Measurements from ENCODE around the gene SEC61B. TPM values are rescaled to one million over a fixed set of nuclear protein-coding genes. Genes with fewer than 3 reads are reported as not detected.

SEC61B gene
- total RNA-seq, 1 experiment from 2014 or later: 125 TPM

DNA sequence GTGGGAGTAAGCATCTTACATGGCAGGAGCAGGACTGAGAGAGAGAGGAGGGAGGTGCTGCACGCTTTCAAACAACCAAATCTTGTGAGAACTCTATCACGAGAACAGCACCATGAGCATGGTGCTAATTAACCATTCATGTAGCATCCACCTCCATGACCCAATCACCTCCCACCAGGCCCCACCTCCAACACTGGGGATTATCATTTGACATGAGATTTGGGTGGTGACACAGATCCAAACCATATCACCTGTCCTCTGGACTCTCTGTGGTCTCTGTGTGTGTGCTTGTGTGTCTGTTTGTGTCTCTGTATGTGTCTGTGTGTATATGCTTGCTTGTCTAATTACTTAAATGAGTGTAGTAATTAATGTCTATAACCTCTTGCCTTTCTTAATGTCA is 31.1 kb downstream of the SEC61B start:
- no peaks in the 10 kb centered on the region for H4K20me1 ChIP-seq (ENCODE audit: insufficient read depth)
- ChIA-PET RAD21 (ENCODE audit: low non-redundant PET in 1 of 2, low total read pairs in 2 of 2, uncharacterized antibody in 2 of 2, unreplicated experiment in 2 of 2) (no interaction called here), CTCF (no interaction called here), POLR2A (no interaction called here)
- intact Hi-C loops (cut with micrococcal nuclease): no loop called here
- H3K27me3 ChIP-seq (ENCODE audit: insufficient read depth, low read length): no peaks in the 10 kb centered on the region
- no peaks in the 10 kb centered on the region for H3K4me1 ChIP-seq (ENCODE audit: control insufficient read depth in 1 of 2, insufficient read depth in 2 of 2, low read length in 2 of 2)
- no peak overlapping the region for H3K27ac ChIP-seq (ENCODE audit: low read depth, low read length)
- no peak overlapping the region for H3K4me2 ChIP-seq (ENCODE audit: low read length)
- no peak for TF ChIP-seq EZH2phosphoT487 (IDR thresholded peaks at IDR 0.05; ENCODE audit: borderline replicate concordance)
- no peak for TF ChIP-seq EGR1 (IDR thresholded peaks at IDR 0.05; ENCODE audit: low read depth)
- no peak for TF ChIP-seq CBX3 (IDR thresholded peaks at IDR 0.05; ENCODE audit: low read depth)
- no peak for TF ChIP-seq ZFX (IDR thresholded peaks at IDR 0.05)
- TF ChIP-seq, protein P1, sequence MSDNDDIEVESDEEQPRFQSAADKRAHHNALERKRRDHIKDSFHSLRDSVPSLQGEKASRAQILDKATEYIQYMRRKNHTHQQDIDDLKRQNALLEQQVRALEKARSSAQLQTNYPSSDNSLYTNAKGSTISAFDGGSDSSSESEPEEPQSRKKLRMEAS (IDR thresholded peaks at IDR 0.05): no peak
- no peak overlapping the region for H3K9ac ChIP-seq (ENCODE audit: low read length)
- no peak overlapping the region for H3K4me3 ChIP-seq (replicated peaks in 1 of 2; ENCODE audit: low read depth in 1 of 2, low read length in 2 of 2)
- no peaks in the 10 kb centered on the region for H3K9me3 ChIP-seq (ENCODE audit: control insufficient read depth in 1 of 2, insufficient read depth in 1 of 2, low read depth in 1 of 2, low read length in 2 of 2)
- no TSS peak for BruUV-seq (replicated peaks)
- no peaks in the 10 kb centered on the region for H3K79me2 ChIP-seq (ENCODE audit: insufficient read depth, low read length)
- no peak for DNase-seq (ENCODE audit: low read depth, low spot score)
- no peak for ATAC-seq
- no peaks in the 10 kb centered on the region for H3K9me2 ChIP-seq (ENCODE audit: insufficient read depth)
- no peaks in the 10 kb centered on the region for H3K36me3 ChIP-seq (ENCODE audit: control insufficient read depth in 1 of 2, insufficient read depth in 2 of 2, low read length in 2 of 2)
- no peak overlapping the region for H2AFZ ChIP-seq (ENCODE audit: low read depth, low read length, poor library complexity, severe bottlenecking)

DNA sequence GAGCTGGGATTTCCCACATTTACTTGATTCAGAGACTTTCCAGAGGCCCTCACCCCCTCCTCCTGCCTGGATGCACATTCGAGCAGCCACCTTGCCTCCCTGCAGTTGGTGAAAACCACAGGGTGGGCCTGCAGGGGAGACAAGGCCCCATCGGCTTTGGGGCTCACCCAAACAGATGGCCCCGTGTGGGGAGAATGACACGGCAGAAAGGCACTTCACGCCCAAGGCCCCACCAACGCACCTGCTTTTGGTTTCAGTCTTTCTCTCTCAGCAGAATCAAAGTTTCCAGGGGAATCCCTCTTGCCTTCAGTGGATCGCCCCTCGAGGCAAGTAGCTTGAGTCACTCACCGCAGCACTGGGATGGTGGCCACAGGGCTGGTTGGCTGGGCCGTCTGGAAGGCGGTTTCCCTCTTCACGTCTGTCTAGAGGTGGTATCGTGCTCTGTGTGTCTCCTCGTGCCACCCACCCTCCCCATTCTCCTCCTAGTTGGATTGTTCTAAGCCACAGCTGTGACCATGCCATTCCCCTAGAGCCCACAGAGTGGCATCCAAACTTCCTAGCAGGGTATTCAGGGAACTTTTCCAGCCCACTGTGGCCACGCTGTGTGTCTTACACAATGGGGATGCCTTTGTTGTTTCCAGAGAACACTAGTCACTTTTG is 31.8 kb downstream of the SEC61B start:
- ATAC-seq: peak; percentile 30; the same call in 1 of the 2 replicates

More for the DNA sequence above, 31.8 kb downstream of the SEC61B start:
- intact Hi-C loops (cut with micrococcal nuclease): no loop called here
- no peaks in the 10 kb centered on the region for H3K9me3 ChIP-seq (ENCODE audit: control insufficient read depth in 1 of 2, insufficient read depth in 1 of 2, low read depth in 1 of 2, low read length in 2 of 2)
- H3K4me1 ChIP-seq (ENCODE audit: control insufficient read depth in 1 of 2, insufficient read depth in 2 of 2, low read length in 2 of 2): no peaks in the 10 kb centered on the region
- TF ChIP-seq JUND (IDR thresholded peaks at IDR 0.05) (no peak), RAD21 (IDR thresholded peaks at IDR 0.05; ENCODE audit: low read depth) (no peak), CEBPB (IDR thresholded peaks at IDR 0.05; ENCODE audit: low read depth) (no peak), TCF7L2 (IDR thresholded peaks at IDR 0.05; ENCODE audit: borderline replicate concordance, extremely low read depth, insufficient read depth, insufficient read length) (no peak), ZNF274 (IDR thresholded peaks at IDR 0.05; ENCODE audit: low read depth, low read length) (no peak), POLR2AphosphoS5 (IDR thresholded peaks at IDR 0.05; ENCODE audit: low read depth, low read length) (no peak)
- TF ChIP-seq, protein P2, sequence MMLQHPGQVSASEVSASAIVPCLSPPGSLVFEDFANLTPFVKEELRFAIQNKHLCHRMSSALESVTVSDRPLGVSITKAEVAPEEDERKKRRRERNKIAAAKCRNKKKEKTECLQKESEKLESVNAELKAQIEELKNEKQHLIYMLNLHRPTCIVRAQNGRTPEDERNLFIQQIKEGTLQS (IDR thresholded peaks at IDR 0.05): no peak
- BruUV-seq (replicated peaks): no TSS peak
- no peaks in the 10 kb centered on the region for H3K79me2 ChIP-seq (ENCODE audit: insufficient read depth, low read length)
- no peaks in the 10 kb centered on the region for H3K9me2 ChIP-seq (ENCODE audit: insufficient read depth)
- ChIA-PET RAD21 (ENCODE audit: low non-redundant PET in 1 of 2, low total read pairs in 2 of 2, uncharacterized antibody in 2 of 2, unreplicated experiment in 2 of 2) (no interaction called here), POLR2A (no interaction called here), CTCF (interaction anchor here (0.6 kb wide), 1 partner anchor 758 kb away, joined by 3 read pairs; no protein-coding TSS in a partner anchor)
- H3K27me3 ChIP-seq (ENCODE audit: insufficient read depth, low read length): no peaks in the 10 kb centered on the region
- DNase-seq (ENCODE audit: low read depth, low spot score): no peak
- no peak overlapping the region for H3K4me2 ChIP-seq (ENCODE audit: low read length)
- no peak overlapping the region for H3K4me3 ChIP-seq (replicated peaks in 1 of 2; ENCODE audit: low read depth in 1 of 2, low read length in 2 of 2)
- no peak overlapping the region for H2AFZ ChIP-seq (ENCODE audit: low read depth, low read length, poor library complexity, severe bottlenecking)
- no peaks in the 10 kb centered on the region for H4K20me1 ChIP-seq (ENCODE audit: insufficient read depth)
- no peaks in the 10 kb centered on the region for H3K36me3 ChIP-seq (ENCODE audit: control insufficient read depth in 1 of 2, insufficient read depth in 2 of 2, low read length in 2 of 2)
- H3K27ac ChIP-seq (ENCODE audit: low read depth, low read length): no peak overlapping the region
- H3K9ac ChIP-seq (ENCODE audit: low read length): no peak overlapping the region
